H1 (cell line): ENCODE data around the gene KLK12. TPM values are rescaled to one million over a fixed set of nuclear protein-coding genes. Genes with fewer than 3 reads are reported as not detected.

Experiments
- CTCF ChIA-PET: fragments of 300-600 bp; sonication (Branson Sonifier 250); formaldehyde crosslinking; loops from one replicate; lab custom pipeline; 2021; ENCODE audit not compliant: partially characterized antibody; lab: Charles Lee
- POLR2A ChIA-PET: fragments of 300-600 bp; sonication (Branson Sonifier 250); formaldehyde crosslinking; loops from one replicate; lab custom pipeline; 2021; ENCODE audit warnings: inconsistent platforms; ENCODE audit not compliant: partially characterized antibody; lab: Charles Lee
- DNase-seq, 2 experiments: peaks; one replicate each; pipeline versions ENCODE4 v3.0.0 to v3.0.0-alpha.2; 2010 to 2022; ENCODE audit warnings: low spot score in 2 of 2, low read depth in 1 of 2, mixed read lengths in 1 of 2
- FAIRE-seq: peaks from 2 replicates; lab custom pipeline; 2011; peaks lifted over from hg19 to GRCh38; lab: Jason Lieb, UNC
- H2AFZ ChIP-seq: 2 replicates; pipeline ENCODE4 v1.8.1; 2012; ENCODE audit warnings: low read length, inconsistent platforms
- H2AK5ac ChIP-seq: 2 replicates; pipeline ENCODE4 v1.6.1; 2013; ENCODE audit warnings: low read depth, low read length
- H2BK120ac ChIP-seq: replicated peaks from 2 replicates; pipeline ENCODE3; 2013; ENCODE audit warnings: low read depth, low read length, inconsistent platforms
- H2BK12ac ChIP-seq: 2 replicates; pipeline ENCODE4 v1.6.1; 2013; ENCODE audit warnings: low read depth, low read length
- H2BK15ac ChIP-seq: 2 replicates; pipeline ENCODE4 v1.6.1; 2013; ENCODE audit warnings: low read length
- H2BK20ac ChIP-seq: 2 replicates; pipeline ENCODE4 v1.6.1; 2013; ENCODE audit warnings: low read length
- H2BK5ac ChIP-seq: 2 replicates; pipeline ENCODE4 v1.6.1; 2013; ENCODE audit warnings: low read depth, low read length
- H3K14ac ChIP-seq: 2 replicates; pipeline ENCODE4 v1.6.1; 2013; ENCODE audit warnings: inconsistent platforms; ENCODE audit not compliant: insufficient read length
- H3K18ac ChIP-seq: 2 replicates; pipeline ENCODE4 v1.6.1; 2013; ENCODE audit warnings: low read length; ENCODE audit errors: extremely low read depth
- H3K23ac ChIP-seq: 2 replicates; pipeline ENCODE4 v1.6.1; 2013; ENCODE audit warnings: inconsistent platforms; ENCODE audit not compliant: insufficient read length
- H3K23me2 ChIP-seq: 2 replicates; pipeline ENCODE4 v1.6.1; 2013; ENCODE audit warnings: low read depth, low read length
- H3K27ac ChIP-seq: 2 replicates; pipeline ENCODE4 v1.6.1; 2011; ENCODE audit warnings: low read depth, low read length, inconsistent platforms
- H3K27me3 ChIP-seq, 4 experiments: replicated peaks in 1 of 4; 1 replicate in 1 of 4; 2 replicates in 3 of 4; pipeline versions ENCODE4 v1.6.1 to v1.8.1; 2011 to 2013; ENCODE audit warnings: low read length in 3 of 4, mild to moderate bottlenecking in 3 of 4, inconsistent platforms in 2 of 4, mixed read lengths in 2 of 4, moderate library complexity in 1 of 4; ENCODE audit not compliant: control insufficient read depth in 3 of 4, insufficient read depth in 3 of 4; ENCODE audit errors: extremely low read depth in 1 of 4
- H3K36me3 ChIP-seq, 4 experiments: 2 replicates each; pipeline versions ENCODE4 v1.6.1 to v1.8.1; 2011 to 2013; ENCODE audit warnings: mild to moderate bottlenecking in 4 of 4, low read length in 3 of 4, moderate library complexity in 2 of 4, control low read depth in 1 of 4, inconsistent platforms in 1 of 4; ENCODE audit not compliant: insufficient read depth in 4 of 4, control insufficient read depth in 2 of 4
- H3K4ac ChIP-seq: replicated peaks from 2 replicates; pipeline ENCODE3; 2013; ENCODE audit warnings: low read length, low read depth, mixed read lengths, inconsistent platforms; ENCODE audit not compliant: insufficient read length
- H3K4me1 ChIP-seq, 4 experiments: replicated peaks in 1 of 4; 1 replicate in 1 of 4; 2 replicates in 3 of 4; pipeline versions ENCODE4 v1.6.1 to v1.8.1; 2011 to 2013; ENCODE audit warnings: low read length in 3 of 4, inconsistent platforms in 2 of 4, mixed read lengths in 1 of 4; ENCODE audit not compliant: insufficient read depth in 4 of 4, control insufficient read depth in 3 of 4
- H3K4me2 ChIP-seq, 2 experiments: 2 replicates each; pipeline versions ENCODE4 v1.6.1 to v1.8.1; 2011 to 2013; ENCODE audit warnings: low read depth in 2 of 2, low read length in 2 of 2, control low read depth in 1 of 2, inconsistent platforms in 1 of 2, mild to moderate bottlenecking in 1 of 2; ENCODE audit not compliant: insufficient read depth in 1 of 2
- H3K4me3 ChIP-seq, 4 experiments: fragments of 200-600, 300-600 bp in 1 of 4; sonication (generic), shearing (Covaris generic), sonication (Bioruptor Twin) in 1 of 4; 2 replicates each; pipeline versions ENCODE4 v1.5.1 to v1.8.1; 2011 to 2016; ENCODE audit warnings: low read length in 4 of 4, low read depth in 3 of 4, control low read depth in 2 of 4, inconsistent platforms in 2 of 4, mild to moderate bottlenecking in 2 of 4, mixed read lengths in 1 of 4, moderate library complexity in 1 of 4; ENCODE audit not compliant: insufficient read depth in 2 of 4; ENCODE audit errors: extremely low read depth in 1 of 4
- H3K56ac ChIP-seq: replicated peaks from 2 replicates; pipeline ENCODE3; 2013; ENCODE audit warnings: low read depth, mild to moderate bottlenecking, mixed read lengths, low read length, inconsistent platforms; ENCODE audit not compliant: insufficient read length
- H3K79me1 ChIP-seq: 2 replicates; pipeline ENCODE4 v1.6.1; 2013; ENCODE audit warnings: low read depth, low read length, control low read depth
- H3K79me2 ChIP-seq, 2 experiments: 2 replicates each; pipeline versions ENCODE4 v1.6.1 to v1.8.1; 2012 to 2013; ENCODE audit warnings: low read length in 2 of 2, mild to moderate bottlenecking in 2 of 2, inconsistent platforms in 1 of 2; ENCODE audit not compliant: insufficient read depth in 2 of 2, control insufficient read depth in 1 of 2
- H3K9ac ChIP-seq, 4 experiments: replicated peaks in 1 of 4; 1 replicate in 1 of 4; 2 replicates in 3 of 4; pipeline versions ENCODE4 v1.6.1 to v1.8.1; 2011 to 2013; ENCODE audit warnings: low read depth in 3 of 4, low read length in 3 of 4, control low read depth in 2 of 4, mild to moderate bottlenecking in 2 of 4, moderate library complexity in 2 of 4, inconsistent platforms in 1 of 4; ENCODE audit errors: extremely low read depth in 1 of 4
- H3K9me3 ChIP-seq, 2 experiments: 2 replicates each; pipeline versions ENCODE4 v1.6.1 to v1.8.1; 2012 to 2013; ENCODE audit warnings: mild to moderate bottlenecking in 2 of 2, moderate library complexity in 2 of 2, control low read depth in 1 of 2, inconsistent platforms in 1 of 2, low read depth in 1 of 2, low read length in 1 of 2, mixed read lengths in 1 of 2; ENCODE audit not compliant: insufficient read depth in 2 of 2
- H4K20me1 ChIP-seq, 2 experiments: replicated peaks in 1 of 2; 2 replicates each; pipeline versions ENCODE3 to v1.8.1; 2011 to 2013; ENCODE audit warnings: inconsistent platforms in 2 of 2, low read length in 2 of 2, mild to moderate bottlenecking in 1 of 2; ENCODE audit not compliant: insufficient read depth in 2 of 2, control insufficient read depth in 1 of 2
- H4K5ac ChIP-seq: 2 replicates; pipeline ENCODE4 v1.6.1; 2013; ENCODE audit warnings: low read length, low read depth, mixed read lengths, inconsistent platforms; ENCODE audit not compliant: insufficient read length
- H4K8ac ChIP-seq: 2 replicates; pipeline ENCODE4 v1.8.0; 2013; ENCODE audit warnings: mild to moderate bottlenecking, moderate library complexity, low read length, inconsistent platforms; ENCODE audit not compliant: insufficient read depth; ENCODE audit errors: extremely low read depth
- H4K91ac ChIP-seq: replicated peaks from 2 replicates; pipeline ENCODE3; 2013; ENCODE audit warnings: low read length, mixed read lengths, inconsistent platforms; ENCODE audit not compliant: insufficient read length
- ASH2L ChIP-seq: fragments of 200-600, 300-600 bp; sonication (generic); IDR thresholded peaks from one replicate; pipeline ENCODE4 v1.7.1; 2017; ENCODE audit warnings: low read length
- BCL11A ChIP-seq, 2 experiments: IDR thresholded peaks; one replicate each; pipeline ENCODE4 v1.6.1; 2011; ENCODE audit warnings: low read depth in 2 of 2, low read length in 2 of 2, mild to moderate bottlenecking in 2 of 2
- CREB1 ChIP-seq: IDR thresholded peaks from 2 replicates; pipeline ENCODE4 v1.6.1; 2012; ENCODE audit warnings: inconsistent platforms
- EZH2 ChIP-seq: fragments of 200-600 bp; sonication (generic); IDR thresholded peaks from 2 replicates; pipeline ENCODE4 v1.7.1; 2012; ENCODE audit warnings: low read depth, mild to moderate bottlenecking, moderate library complexity, low read length, inconsistent platforms; ENCODE audit not compliant: severe bottlenecking
- JUND ChIP-seq: IDR thresholded peaks from 2 replicates; pipeline ENCODE4 v1.6.1; 2011; ENCODE audit warnings: mild to moderate bottlenecking, improper control_type of control experiment, low read length
- SIN3A ChIP-seq, 2 experiments: IDR thresholded peaks in 1 of 2; conservative IDR thresholded peaks in 1 of 2; 2 replicates each; pipeline ENCODE4 v1.6.1; 2011 to 2012; ENCODE audit warnings: low read length in 2 of 2, improper control_type of control experiment in 1 of 2, low read depth in 1 of 2, mild to moderate bottlenecking in 1 of 2
- TAF7 ChIP-seq: optimal IDR thresholded peaks from 2 replicates; pipeline ENCODE3; 2011; ENCODE audit warnings: low read depth, mild to moderate bottlenecking, inconsistent platforms, low read length, moderate library complexity, borderline replicate concordance
- WGBS, 2 experiments: shearing (Covaris generic) in 1 of 2; methylation state at CpG; one replicate each; pipeline versions ENCODE4 v1.1.6 to v1.1.7; 2013 to 2015; ENCODE audit warnings: low lambda C conversion rate in 2 of 2, mixed read lengths in 2 of 2, inconsistent platforms in 1 of 2, low coverage in 1 of 2, missing lambda C conversion rate in 1 of 2; ENCODE audit not compliant: insufficient replicate concordance in 2 of 2, insufficient coverage in 1 of 2, insufficient read length in 1 of 2; ENCODE audit errors: extremely low coverage in 1 of 2, missing lambda C conversion rate in 1 of 2; 5-methylcytosine and 5-hydroxymethylcytosine counted together
- polyA plus RNA-seq, 7 experiments: library from polyadenylated mRNA; depleted of rRNA in 3 of 7; stranded (reverse) in 5 of 7; unstranded in 2 of 7; fragments of >200 nt in 5 of 7; fragments of 200-250 nt in 2 of 7; gene quantifications; 1 replicate in 5 of 7; 2 replicates in 1 of 7; 4 replicates in 1 of 7; pipeline versions ENCODE4 v1.2.1 to v1.2.3, GENCODE V29; 2011 to 2013; ENCODE audit warnings: missing spikeins in 2 of 7, mixed read lengths in 2 of 7
- total RNA-seq: library from RNA; stranded (reverse); fragmentation: NEBNext Ultra II Directional; extraction: Animal tissue kit (Norgen Biotek cat#: 25700); gene quantifications from 2 replicates; pipeline ENCODE4 v1.2.1, GENCODE V29; 2021
- TF ChIP-seq, protein P1 (sequence below): IDR thresholded peaks from 2 replicates; pipeline ENCODE4 v1.6.1; 2012; ENCODE audit warnings: low read length, inconsistent platforms

KLK12 gene
- total and polyA plus RNA-seq, 2 of the 8 experiments (the other 6 are each of a cell fraction or from before 2014, with no cell fraction given): 0.24 TPM; not detected in 1

DNA sequence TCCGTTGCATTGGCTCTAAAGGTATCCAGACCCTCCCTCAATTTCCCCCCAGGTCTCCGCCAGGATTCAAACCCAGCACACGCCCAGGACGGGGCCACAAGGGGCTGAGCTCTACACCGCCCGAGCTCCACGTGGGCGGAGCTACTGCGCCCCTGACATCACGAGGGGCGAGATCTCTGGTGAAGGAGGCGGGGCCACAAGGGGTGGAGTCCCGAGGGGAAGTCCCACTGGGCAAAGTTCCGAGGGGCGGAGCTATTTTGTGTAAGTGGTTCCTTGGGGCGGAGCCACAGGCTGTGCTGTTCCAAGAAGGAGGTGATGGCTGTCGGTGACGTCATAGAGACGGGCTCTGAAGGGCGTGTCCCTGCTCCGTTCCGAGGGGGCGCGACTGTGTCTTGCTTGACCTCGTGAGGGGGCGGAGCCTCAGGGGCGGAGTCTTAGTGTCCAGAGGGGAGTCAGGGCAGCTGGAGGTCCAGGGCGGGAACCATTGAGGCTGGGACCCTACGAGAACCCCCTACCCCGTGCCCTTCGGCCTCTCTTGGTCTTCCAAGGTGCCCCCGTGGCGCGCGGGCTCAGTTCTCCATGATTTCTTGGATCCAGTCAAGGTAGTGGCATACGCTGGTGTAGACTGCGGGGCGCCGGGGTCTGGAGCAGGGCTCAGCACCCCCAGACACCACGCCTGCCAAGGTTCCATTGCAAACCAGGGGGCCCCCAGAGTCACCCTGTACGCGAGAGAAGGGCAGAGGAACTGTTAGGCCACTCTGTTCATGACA, 32.1 kb downstream of the KLK12 start:
- H3K27ac ChIP-seq: no peak overlapping the region
- no peaks in the 10 kb centered on the region for H3K9me3 ChIP-seq
- peak overlapping the region in 2 of 4 experiments; percentile 8 to 29; a peak in 2 of 8 replicates for H3K4me3 ChIP-seq
- peak overlapping the region in 1 of 2 experiments; percentile 71; a peak in 2 of 4 replicates for H3K4me2 ChIP-seq
- no peak overlapping the region for H3K23ac ChIP-seq
- ChIA-PET POLR2A (interaction anchor here (0.5 to 1.8 kb wide), 3 partner anchors 15 to 33 kb away, joined by 3 to 7 read pairs (median 4); partner anchors contain the start of gene KLK6), CTCF (interaction anchor here (0.6 to 3.7 kb wide), 9 partner anchors 10 to 97 kb away, joined by 3 to 18 read pairs (median 4); no protein-coding TSS in a partner anchor)
- no peak overlapping the region for H3K18ac ChIP-seq
- H3K9ac ChIP-seq: no peak overlapping the region
- no peak overlapping the region for H3K4ac ChIP-seq
- DNase-seq: peak; percentile 79 to 83
- no peak overlapping the region for H3K14ac ChIP-seq
- H3K79me2 ChIP-seq: no peaks in the 10 kb centered on the region
- H3K56ac ChIP-seq: no peak overlapping the region
- no peaks in the 10 kb centered on the region for H4K20me1 ChIP-seq
- WGBS, 2 experiments: 81% methylated on average over 42 of the region's 42 CpGs; no CpG with 5 or more reads in 1 of the 2 experiments
- TF ChIP-seq CREB1 (peak; percentile 82), EZH2 (no peak), SIN3A (conservative IDR thresholded peaks at IDR 0.05 in 1 of 2, IDR thresholded peaks at IDR 0.05 in 1 of 2; ENCODE audit: low read depth in 1 of 2, low read length in 2 of 2) (0 out of 4 replicates have a peak, but pooled peaks of 1 of the 2 experiments have one; percentile 20), TAF7 (no peak), ASH2L (no peak), BCL11A (IDR thresholded peaks at IDR 0.05; ENCODE audit: low read depth in 2 of 2, low read length in 2 of 2) (no peak), JUND (peak; percentile 78)
- TF ChIP-seq, protein P1, sequence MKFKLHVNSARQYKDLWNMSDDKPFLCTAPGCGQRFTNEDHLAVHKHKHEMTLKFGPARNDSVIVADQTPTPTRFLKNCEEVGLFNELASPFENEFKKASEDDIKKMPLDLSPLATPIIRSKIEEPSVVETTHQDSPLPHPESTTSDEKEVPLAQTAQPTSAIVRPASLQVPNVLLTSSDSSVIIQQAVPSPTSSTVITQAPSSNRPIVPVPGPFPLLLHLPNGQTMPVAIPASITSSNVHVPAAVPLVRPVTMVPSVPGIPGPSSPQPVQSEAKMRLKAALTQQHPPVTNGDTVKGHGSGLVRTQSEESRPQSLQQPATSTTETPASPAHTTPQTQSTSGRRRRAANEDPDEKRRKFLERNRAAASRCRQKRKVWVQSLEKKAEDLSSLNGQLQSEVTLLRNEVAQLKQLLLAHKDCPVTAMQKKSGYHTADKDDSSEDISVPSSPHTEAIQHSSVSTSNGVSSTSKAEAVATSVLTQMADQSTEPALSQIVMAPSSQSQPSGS: peak; percentile 47; the same call in 1 of the 2 replicates
- H3K23me2 ChIP-seq: no peaks in the 10 kb centered on the region
- H4K8ac ChIP-seq: peak overlapping the region; percentile 65; the same call in 1 of the 2 replicates
- FAIRE-seq: peak; percentile 24
- H2AFZ ChIP-seq: no peak overlapping the region
- H2BK12ac ChIP-seq: no peak overlapping the region
- H3K36me3 ChIP-seq: no peaks in the 10 kb centered on the region
- no peaks in the 10 kb centered on the region; a peak in 1 of 7 replicates for H3K27me3 ChIP-seq
- H2BK5ac ChIP-seq: no peak overlapping the region
- H4K91ac ChIP-seq: no peak overlapping the region
- H2BK20ac ChIP-seq: no peak overlapping the region
- no peak overlapping the region for H2AK5ac ChIP-seq
- peaks cover 0 to 18% (median 6%) of the 10 kb centered on the region in 4 experiments; a peak in 6 of 7 replicates for H3K4me1 ChIP-seq
- H3K79me1 ChIP-seq: no peaks in the 10 kb centered on the region
- no peak overlapping the region for H2BK120ac ChIP-seq
- no peak overlapping the region for H2BK15ac ChIP-seq
- no peak overlapping the region for H4K5ac ChIP-seq
